Measurements from ENCODE around the gene IFNL3. TPM values are rescaled to one million over a fixed set of nuclear protein-coding genes. Genes with fewer than 3 reads are reported as not detected.
"Not testable (repeated sequence)": the region's sequence is repeated elsewhere in the genome, so short reads cannot be mapped to it uniquely, and the experiment has no call there.

The IFNL3 gene
- total and polyA plus RNA-seq, 2 donors (not counting 1 experiment from before 2014, with no cell fraction given), result not detected

GRCh38 chr19:39243741-39244140, 1.1 kb downstream of the IFNL3 start:
- not testable (repeated sequence) for H3K27ac ChIP-seq (ENCODE audit: insufficient read depth, low read length); H3K79me2 ChIP-seq (ENCODE audit: control insufficient read depth, insufficient read depth, low read length); H3K9me3 ChIP-seq (ENCODE audit: control insufficient read depth, insufficient read depth, low read depth, low read length); H3K36me3 ChIP-seq (ENCODE audit: control insufficient read depth, insufficient read depth, low read length); H3K4me1 ChIP-seq (ENCODE audit: control insufficient read depth, extremely low read depth, insufficient read depth, low read length); H3K4me2 ChIP-seq (ENCODE audit: extremely low read depth, insufficient read depth, low read length); H2AFZ ChIP-seq (ENCODE audit: low read length); DNase-seq (ENCODE audit: low read depth in 2 of 2); H4K20me1 ChIP-seq (ENCODE audit: control insufficient read depth, extremely low read depth, insufficient read depth, low read length); H3K9ac ChIP-seq (ENCODE audit: insufficient read depth, low read length); H3K4me3 ChIP-seq (replicated peaks in 1 of 4; ENCODE audit: control extremely low read depth in 1 of 4, insufficient read depth in 1 of 4, low read depth in 3 of 4, low read length in 4 of 4)
- peaks cover 22% of the 10 kb centered on the region for H3K27me3 ChIP-seq (ENCODE audit: control insufficient read depth, insufficient read depth, low read length)

- TF ChIP-seq, protein P1, sequence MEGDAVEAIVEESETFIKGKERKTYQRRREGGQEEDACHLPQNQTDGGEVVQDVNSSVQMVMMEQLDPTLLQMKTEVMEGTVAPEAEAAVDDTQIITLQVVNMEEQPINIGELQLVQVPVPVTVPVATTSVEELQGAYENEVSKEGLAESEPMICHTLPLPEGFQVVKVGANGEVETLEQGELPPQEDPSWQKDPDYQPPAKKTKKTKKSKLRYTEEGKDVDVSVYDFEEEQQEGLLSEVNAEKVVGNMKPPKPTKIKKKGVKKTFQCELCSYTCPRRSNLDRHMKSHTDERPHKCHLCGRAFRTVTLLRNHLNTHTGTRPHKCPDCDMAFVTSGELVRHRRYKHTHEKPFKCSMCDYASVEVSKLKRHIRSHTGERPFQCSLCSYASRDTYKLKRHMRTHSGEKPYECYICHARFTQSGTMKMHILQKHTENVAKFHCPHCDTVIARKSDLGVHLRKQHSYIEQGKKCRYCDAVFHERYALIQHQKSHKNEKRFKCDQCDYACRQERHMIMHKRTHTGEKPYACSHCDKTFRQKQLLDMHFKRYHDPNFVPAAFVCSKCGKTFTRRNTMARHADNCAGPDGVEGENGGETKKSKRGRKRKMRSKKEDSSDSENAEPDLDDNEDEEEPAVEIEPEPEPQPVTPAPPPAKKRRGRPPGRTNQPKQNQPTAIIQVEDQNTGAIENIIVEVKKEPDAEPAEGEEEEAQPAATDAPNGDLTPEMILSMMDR (conservative IDR thresholded peaks at IDR 0.05 in 1 of 2, IDR thresholded peaks at IDR 0.05 in 1 of 2; ENCODE audit: low read depth in 1 of 2, low read length in 2 of 2), result no peak
- no peak for TF ChIP-seq EZH2 (IDR thresholded peaks at IDR 0.05; ENCODE audit: low read length, missing control alignments)
- no peak overlapping the region for H3K4me3 ChIP-seq (replicated peaks in 1 of 4; ENCODE audit: control extremely low read depth in 1 of 4, insufficient read depth in 1 of 4, low read depth in 3 of 4, low read length in 4 of 4)
Measured at GRCh38 chr19:39240421-39240820, 4.4 kb downstream of the IFNL3 start.

GRCh38 chr19:39238944-39239343, 5.9 kb downstream of the IFNL3 start:
- H3K27me3 ChIP-seq (ENCODE audit: control insufficient read depth, insufficient read depth, low read length), result peaks cover 4% of the 10 kb centered on the region
- no peak for DNase-seq (ENCODE audit: low read depth in 2 of 2)
- no peak overlapping the region for H3K4me2 ChIP-seq (ENCODE audit: extremely low read depth, insufficient read depth, low read length)
- H4K20me1 ChIP-seq (ENCODE audit: control insufficient read depth, extremely low read depth, insufficient read depth, low read length), result no peaks in the 10 kb centered on the region
- no peak overlapping the region for H2AFZ ChIP-seq (ENCODE audit: low read length)
- no peaks in the 10 kb centered on the region for H3K9me3 ChIP-seq (ENCODE audit: control insufficient read depth, insufficient read depth, low read depth, low read length)
- no peaks in the 10 kb centered on the region for H3K36me3 ChIP-seq (ENCODE audit: control insufficient read depth, insufficient read depth, low read length)
- H3K27ac ChIP-seq (ENCODE audit: insufficient read depth, low read length), result no peak overlapping the region
- no peaks in the 10 kb centered on the region for H3K79me2 ChIP-seq (ENCODE audit: control insufficient read depth, insufficient read depth, low read length)
- H3K4me1 ChIP-seq (ENCODE audit: control insufficient read depth, extremely low read depth, insufficient read depth, low read length), result no peaks in the 10 kb centered on the region
- H3K4me3 ChIP-seq (replicated peaks in 1 of 4; ENCODE audit: control extremely low read depth in 1 of 4, insufficient read depth in 1 of 4, low read depth in 3 of 4, low read length in 4 of 4), result no peak overlapping the region
- H3K9ac ChIP-seq (ENCODE audit: insufficient read depth, low read length), result no peak overlapping the region
- TF ChIP-seq, protein P1 (conservative IDR thresholded peaks at IDR 0.05 in 1 of 2, IDR thresholded peaks at IDR 0.05 in 1 of 2; ENCODE audit: low read depth in 1 of 2, low read length in 2 of 2), result no peak
- no peak for TF ChIP-seq EZH2 (IDR thresholded peaks at IDR 0.05; ENCODE audit: low read length, missing control alignments)

More at GRCh38 chr19:39240421-39240820, 4.4 kb downstream of the IFNL3 start:
- Histone ChIP-seq H3K79me2 (ENCODE audit: control insufficient read depth, insufficient read depth, low read length) (no peaks in the 10 kb centered on the region), H3K9ac (ENCODE audit: insufficient read depth, low read length) (no peak overlapping the region), H3K4me2 (ENCODE audit: extremely low read depth, insufficient read depth, low read length) (no peak overlapping the region), H3K27ac (ENCODE audit: insufficient read depth, low read length) (no peak overlapping the region), H3K4me1 (ENCODE audit: control insufficient read depth, extremely low read depth, insufficient read depth, low read length) (no peaks in the 10 kb centered on the region), H3K36me3 (ENCODE audit: control insufficient read depth, insufficient read depth, low read length) (no peaks in the 10 kb centered on the region), H4K20me1 (ENCODE audit: control insufficient read depth, extremely low read depth, insufficient read depth, low read length) (no peaks in the 10 kb centered on the region), H3K9me3 (ENCODE audit: control insufficient read depth, insufficient read depth, low read depth, low read length) (no peaks in the 10 kb centered on the region), H3K27me3 (ENCODE audit: control insufficient read depth, insufficient read depth, low read length) (peaks cover 4% of the 10 kb centered on the region), H2AFZ (ENCODE audit: low read length) (no peak overlapping the region)
- no peak for DNase-seq (ENCODE audit: low read depth in 2 of 2)

Data from fibroblast of lung (primary cell).